Tibial nerve (tissue), 4 donors: ENCODE results near the gene PRIM2. TPM values are rescaled to one million over a fixed set of nuclear protein-coding genes. Genes with fewer than 3 reads are reported as not detected.

ENCODE experiments used
- small RNA-seq: library from RNA; depleted of rRNA; stranded (forward); fragments of <200 nt; gene quantifications from one replicate; pipeline ENCODE3, GENCODE V24; 2016
- total RNA-seq, 4 donors: library from RNA; depleted of rRNA; stranded (reverse); fragments of >200 nt; gene quantifications; one replicate each; pipeline ENCODE4 v1.1.0, GENCODE V29; 2016

The PRIM2 gene
- total RNA-seq, 4 donors from 2014 or later = 8.4 to 12.9 (median 10.0) TPM

Small RNAs within 50 kb of the gene (small RNA-seq; reads per million reads assigned to genes)
- gene MIR548U = not detected

Other genes with a start within 250 kb of the PRIM2 start
- 10 to 100 TPM; 51.1 to 62.8 (median 59.2) TPM for gene ZNF451, start 227.4 kb upstream of the PRIM2 start, total RNA-seq
- gene BAG2, start 145.3 kb upstream of the PRIM2 start, total RNA-seq = 1 to 10 TPM; 5.3 to 7.5 (median 5.7) TPM
- 10 to 100 TPM; 17.1 to 26.8 (median 20.1) TPM for gene RAB23, start 95.3 kb upstream of the PRIM2 start, total RNA-seq